Measurements from ENCODE around the gene GPATCH11. TPM values are rescaled to one million over a fixed set of nuclear protein-coding genes. Genes with fewer than 3 reads are reported as not detected.

GPATCH11 gene
- total and polyA plus RNA-seq, 8 donors = 0.45 to 7.9 (median 4.8) TPM

- no peak overlapping the region for H3K4me3 ChIP-seq
- 92 to 95% (median 95%) methylated on average over 4 of the region's 4 CpGs for WGBS, 5 donors
- intact Hi-C loops (cut with DNase I; ENCODE audit: low total_unique reads) = no loop called here
- no peaks in the 10 kb centered on the region for H3K9me3 ChIP-seq
- DNase-seq = no peak
- no peaks in the 10 kb centered on the region for H3K27me3 ChIP-seq
- TF ChIP-seq POLR2A (IDR thresholded peaks at IDR 0.05) (no peak), EP300 (IDR thresholded peaks at IDR 0.05) (no peak), POLR2AphosphoS5 (IDR thresholded peaks at IDR 0.05) (no peak)
- no peaks in the 10 kb centered on the region for H3K4me1 ChIP-seq
- no peak overlapping the region for H3K27ac ChIP-seq
- H3K36me3 ChIP-seq = peaks cover 20 to 97% (median 95%) of the 10 kb centered on the region in 4 donors
Measured at GRCh38 chr2:37098416-37099118, 14.2 kb downstream of the GPATCH11 start.

GRCh38 chr2:37100054-37100453, 15.7 kb downstream of the GPATCH11 start:
- Histone ChIP-seq H3K4me3 (no peak overlapping the region), H3K27me3 (no peaks in the 10 kb centered on the region), H3K36me3 (peaks cover 13 to 93% (median 89%) of the 10 kb centered on the region in 4 donors), H3K4me1 (peaks cover 0 to 7% (median 0%) of the 10 kb centered on the region in 4 donors), H3K9me3 (no peaks in the 10 kb centered on the region), H3K27ac (no peak overlapping the region)
- DNase-seq = no peak
- whole genome bisulfite sequencing, 5 donors = 58 to 73% (median 67%) methylated on average over 1 of the region's 1 CpG
- TF ChIP-seq CTCF (IDR thresholded peaks at IDR 0.05) = no peak
- TF ChIP-seq EP300 (IDR thresholded peaks at IDR 0.05) = no peak
- TF ChIP-seq POLR2AphosphoS5 (IDR thresholded peaks at IDR 0.05) = no peak
- TF ChIP-seq POLR2A (IDR thresholded peaks at IDR 0.05) = no peak
- intact Hi-C loops (cut with DNase I; ENCODE audit: low total_unique reads) = no loop called here

DNA sequence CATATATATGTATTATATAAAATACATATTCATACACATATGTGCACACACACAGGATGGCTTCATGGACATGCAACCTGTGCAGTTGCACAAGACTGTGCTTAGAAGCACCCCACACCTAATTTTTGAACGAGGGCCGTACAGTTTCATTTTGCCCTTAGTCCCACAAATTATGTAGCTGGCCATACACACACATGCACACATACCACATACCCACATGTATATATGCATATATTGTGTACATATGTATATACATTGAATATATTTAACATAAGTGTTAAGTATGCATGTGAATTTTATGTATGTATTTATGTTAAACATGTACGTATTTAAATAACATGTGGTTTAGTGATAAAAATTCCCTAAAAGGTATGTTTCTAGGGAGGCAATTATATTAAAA, 18.3 kb downstream of the GPATCH11 start:
- peaks cover 0 to 7% (median 0%) of the 10 kb centered on the region in 4 donors for H3K4me1 ChIP-seq
- intact Hi-C loops (cut with DNase I; ENCODE audit: low total_unique reads) = no loop called here
- TF ChIP-seq CTCF (IDR thresholded peaks at IDR 0.05) (no peak), POLR2A (IDR thresholded peaks at IDR 0.05) (no peak), POLR2AphosphoS5 (IDR thresholded peaks at IDR 0.05) (no peak), EP300 (IDR thresholded peaks at IDR 0.05) (no peak)
- H3K36me3 ChIP-seq = peaks cover 17 to 93% (median 89%) of the 10 kb centered on the region in 4 donors
- H3K27me3 ChIP-seq = no peaks in the 10 kb centered on the region
- 84 to 94% (median 91%) methylated on average over 3 of the region's 3 CpGs for WGBS, 5 donors
- no peak for DNase-seq
- H3K4me3 ChIP-seq = no peak overlapping the region
- H3K27ac ChIP-seq = no peak overlapping the region
- H3K9me3 ChIP-seq = no peaks in the 10 kb centered on the region

- H3K27ac ChIP-seq = peak overlapping the region in 1 of 5 donors; percentile 24
- WGBS, 5 donors = 97 to 100% (median 98%) methylated on average over 2 of the region's 2 CpGs
- H3K27me3 ChIP-seq = no peaks in the 10 kb centered on the region
- no peak for TF ChIP-seq POLR2AphosphoS5 (IDR thresholded peaks at IDR 0.05)
- TF ChIP-seq EP300 (IDR thresholded peaks at IDR 0.05) = no peak
- no peak for TF ChIP-seq POLR2A (IDR thresholded peaks at IDR 0.05)
- peaks cover 0 to 7% (median 0%) of the 10 kb centered on the region in 4 donors for H3K4me1 ChIP-seq
- DNase-seq = no peak
- peaks cover 33 to 93% (median 93%) of the 10 kb centered on the region in 4 donors for H3K36me3 ChIP-seq
- no peak overlapping the region for H3K4me3 ChIP-seq
- intact Hi-C loops (cut with DNase I; ENCODE audit: low total_unique reads) = no loop called here
- H3K9me3 ChIP-seq = no peaks in the 10 kb centered on the region
Measured at GRCh38 chr2:37104178-37104577, 19.9 kb downstream of the GPATCH11 start.

GRCh38 chr2:37105150-37105549, 20.8 kb downstream of the GPATCH11 start:
- Histone ChIP-seq H3K27ac (no peak overlapping the region), H3K27me3 (no peaks in the 10 kb centered on the region), H3K36me3 (peaks cover 34 to 93% (median 93%) of the 10 kb centered on the region in 4 donors), H3K4me3 (no peak overlapping the region), H3K4me1 (peaks cover 0 to 7% (median 0%) of the 10 kb centered on the region in 4 donors), H3K9me3 (no peaks in the 10 kb centered on the region)
- intact Hi-C loops (cut with DNase I; ENCODE audit: low total_unique reads) = no loop called here
- 85 to 91% (median 88%) methylated on average over 4 to 5 of the region's 5 CpGs for WGBS, 5 donors
- no peak for DNase-seq
- no peak for TF ChIP-seq CTCF (IDR thresholded peaks at IDR 0.05)
- no peak for TF ChIP-seq EP300 (IDR thresholded peaks at IDR 0.05)
- TF ChIP-seq POLR2AphosphoS5 (IDR thresholded peaks at IDR 0.05) = no peak
- no peak for TF ChIP-seq POLR2A (IDR thresholded peaks at IDR 0.05)

Measured in stomach (tissue), 9 donors.